Caco-2 (cell line): ENCODE measurements around the gene MEGF8. TPM values are rescaled to one million over a fixed set of nuclear protein-coding genes. Genes with fewer than 3 reads are reported as not detected.

ENCODE experiments used
- BruUV-seq: library from RNA; stranded (reverse); fragments of 400-500 nt; replicated peaks from 2 replicates; lab custom pipeline; 2021; lab: Mats Ljungman, UMichigan
- CTCF ChIA-PET: fragments of 300-600 bp; sonication (Branson Sonifier 250); formaldehyde crosslinking; loops from one replicate; lab custom pipeline; 2022; ENCODE audit warnings: antibody characterized with exemption; lab: Charles Lee
- POLR2A ChIA-PET: fragments of 300-600 bp; sonication (Branson Sonifier 250); formaldehyde crosslinking; loops from one replicate; lab custom pipeline; 2022; ENCODE audit warnings: antibody characterized with exemption; lab: Charles Lee
- DNase-seq, 2 experiments: peaks; one replicate each; pipeline versions ENCODE4 v3.0.0 to v3.0.0-alpha.2; 2020 to 2022
- H3K27me3 ChIP-seq: replicated peaks from 2 replicates; pipeline ENCODE4 v1.6.0; 2011; ENCODE audit warnings: low read length; ENCODE audit not compliant: control insufficient read depth, insufficient read depth
- H3K36me3 ChIP-seq: 2 replicates; pipeline ENCODE4 v1.5.1; 2011; ENCODE audit warnings: low read length; ENCODE audit not compliant: control insufficient read depth, insufficient read depth
- H3K4me1 ChIP-seq: fragments of 250-450 bp; sonication (Bioruptor Pico); 2 replicates; pipeline ENCODE4 v1.5.1; 2020; ENCODE audit warnings: mild to moderate bottlenecking
- H3K4me3 ChIP-seq: 2 replicates; pipeline ENCODE4 v1.5.1; 2011; ENCODE audit warnings: low read depth, mild to moderate bottlenecking, control low read depth, low read length
- H3K9me3 ChIP-seq: fragments of 250-450 bp; sonication (Bioruptor Pico); 2 replicates; pipeline ENCODE4 v1.5.1; 2020; ENCODE audit warnings: mild to moderate bottlenecking, moderate library complexity
- H3K27ac Mint-ChIP-seq: one replicate; pipeline ENCODE4 v1.8.0; 2022; ENCODE audit warnings: mixed read lengths; ENCODE audit not compliant: unreplicated experiment
- H3K27me3 Mint-ChIP-seq: one replicate; pipeline ENCODE4 v1.8.0; 2022; ENCODE audit warnings: mixed read lengths; ENCODE audit not compliant: insufficient read depth, unreplicated experiment
- H3K36me3 Mint-ChIP-seq: one replicate; pipeline ENCODE4 v1.8.0; 2022; ENCODE audit warnings: mild to moderate bottlenecking, mixed read lengths; ENCODE audit not compliant: insufficient read depth, unreplicated experiment
- H3K4me1 Mint-ChIP-seq: one replicate; pipeline ENCODE4 v1.8.0; 2022; ENCODE audit warnings: low read depth, mixed read lengths; ENCODE audit not compliant: unreplicated experiment
- H3K4me3 Mint-ChIP-seq: one replicate; pipeline ENCODE4 v1.8.0; 2022; ENCODE audit warnings: mild to moderate bottlenecking, moderate library complexity, mixed read lengths; ENCODE audit not compliant: unreplicated experiment
- H3K9me3 Mint-ChIP-seq: one replicate; pipeline ENCODE4 v1.8.0; 2022; ENCODE audit warnings: mixed read lengths; ENCODE audit not compliant: unreplicated experiment
- intact Hi-C: fragments of 100-400 bp; cut with micrococcal nuclease; formaldehyde crosslinking; loops from one replicate; pipeline ENCODE4 v1.10.0; 2022; ENCODE audit not compliant: unreplicated experiment
- total RNA-seq: library from RNA; stranded (reverse); gene quantifications from 2 replicates; pipeline ENCODE4 v1.2.3, GENCODE V29; 2022
- TF ChIP-seq, protein P1 (sequence below), 2 experiments: fragments of 200-600 bp in 1 of 2; IDR thresholded peaks; 1 replicate in 1 of 2; 2 replicates in 1 of 2; pipeline versions ENCODE4 v1.5.1 to v1.8.0; 2011 to 2022; ENCODE audit warnings: antibody characterized with exemption in 1 of 2, control low read depth in 1 of 2, inconsistent platforms in 1 of 2, low read depth in 1 of 2, low read length in 1 of 2, mild to moderate bottlenecking in 1 of 2, moderate library complexity in 1 of 2; ENCODE audit not compliant: insufficient read depth in 1 of 2, severe bottlenecking in 1 of 2, unreplicated experiment in 1 of 2

Gene MEGF8
- total RNA-seq, 1 experiment from 2014 or later = 17.9 TPM

DNA sequence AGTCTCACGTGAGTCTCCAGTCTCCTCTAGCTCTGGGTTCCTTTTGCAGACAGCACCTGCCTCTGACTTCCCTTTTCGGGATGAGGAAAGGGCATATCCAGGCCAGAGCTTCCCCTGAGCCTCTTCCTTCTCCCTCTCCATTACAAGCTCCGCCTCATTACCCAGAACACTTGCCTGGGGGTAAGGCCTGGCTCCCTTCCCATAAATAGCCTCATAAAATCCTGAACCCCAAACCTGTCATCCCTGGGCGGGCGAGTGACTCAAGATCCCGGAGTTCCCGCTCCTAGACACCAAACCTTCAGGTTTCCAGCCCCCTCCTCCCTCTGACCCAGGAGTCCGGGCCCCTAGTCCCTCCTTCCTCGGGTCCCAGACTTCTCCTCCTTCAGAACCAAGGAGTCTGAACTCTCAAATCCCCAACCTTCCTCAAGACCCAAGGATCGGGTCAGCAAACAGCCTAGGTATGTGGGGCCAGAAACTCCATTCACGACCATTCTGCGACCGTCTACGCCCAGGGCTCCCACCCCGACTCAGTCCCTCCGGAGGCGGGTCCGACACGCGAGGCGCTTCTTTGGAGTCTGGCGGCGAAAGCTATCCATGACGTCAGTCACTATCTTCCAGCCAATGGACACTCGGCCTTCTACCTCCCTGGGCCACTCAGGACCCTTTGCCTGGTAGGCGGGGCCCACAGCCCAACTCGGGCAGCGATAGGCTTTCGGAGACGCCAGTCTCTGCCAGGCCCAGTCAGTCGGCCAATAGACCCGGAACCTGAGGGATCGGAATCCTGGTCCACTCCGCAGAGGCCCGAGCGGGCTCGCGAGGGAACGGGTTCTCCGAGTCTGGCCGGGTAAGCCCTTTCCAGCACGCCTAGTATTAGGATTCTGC lies 71.2 kb downstream of the MEGF8 start:
- H3K36me3 ChIP-seq = no peaks in the 10 kb centered on the region
- BruUV-seq = TSS peak; percentile 97
- H3K4me1 ChIP-seq = 0 out of 2 replicates have a peak, but pooled peaks cover 9% of the 10 kb centered on the region
- ChIA-PET POLR2A (interaction anchor here (0.5 to 2.4 kb wide), 16 partner anchors 9 to 179 kb away, joined by 3 to 14 read pairs (median 4); partner anchors contain the start of genes DEDD2 and GSK3A), CTCF (interaction anchor here (0.5 to 1.6 kb wide), 9 partner anchors 10 to 155 kb away, joined by 3 to 13 read pairs (median 6); no protein-coding TSS in a partner anchor)
- Mint-ChIP-seq H3K4me1 (peaks cover 34% of the 10 kb centered on the region), H3K27me3 (peaks cover 4% of the 10 kb centered on the region), H3K4me3 (peak overlapping the region; percentile 97), H3K27ac (peak overlapping the region; percentile 85), H3K36me3 (peaks cover 33% of the 10 kb centered on the region), H3K9me3 (no peaks in the 10 kb centered on the region)
- H3K4me3 ChIP-seq = peak overlapping the region; percentile 64
- intact Hi-C loops = loop anchor here (1.0 kb wide), 1 partner anchor 9 kb away; no protein-coding TSS in a partner anchor
- TF ChIP-seq, protein P1, sequence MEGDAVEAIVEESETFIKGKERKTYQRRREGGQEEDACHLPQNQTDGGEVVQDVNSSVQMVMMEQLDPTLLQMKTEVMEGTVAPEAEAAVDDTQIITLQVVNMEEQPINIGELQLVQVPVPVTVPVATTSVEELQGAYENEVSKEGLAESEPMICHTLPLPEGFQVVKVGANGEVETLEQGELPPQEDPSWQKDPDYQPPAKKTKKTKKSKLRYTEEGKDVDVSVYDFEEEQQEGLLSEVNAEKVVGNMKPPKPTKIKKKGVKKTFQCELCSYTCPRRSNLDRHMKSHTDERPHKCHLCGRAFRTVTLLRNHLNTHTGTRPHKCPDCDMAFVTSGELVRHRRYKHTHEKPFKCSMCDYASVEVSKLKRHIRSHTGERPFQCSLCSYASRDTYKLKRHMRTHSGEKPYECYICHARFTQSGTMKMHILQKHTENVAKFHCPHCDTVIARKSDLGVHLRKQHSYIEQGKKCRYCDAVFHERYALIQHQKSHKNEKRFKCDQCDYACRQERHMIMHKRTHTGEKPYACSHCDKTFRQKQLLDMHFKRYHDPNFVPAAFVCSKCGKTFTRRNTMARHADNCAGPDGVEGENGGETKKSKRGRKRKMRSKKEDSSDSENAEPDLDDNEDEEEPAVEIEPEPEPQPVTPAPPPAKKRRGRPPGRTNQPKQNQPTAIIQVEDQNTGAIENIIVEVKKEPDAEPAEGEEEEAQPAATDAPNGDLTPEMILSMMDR (IDR thresholded peaks at IDR 0.05; ENCODE audit: insufficient read depth in 1 of 2, low read depth in 1 of 2, low read length in 1 of 2, severe bottlenecking in 1 of 2, unreplicated experiment in 1 of 2) = no peak
- H3K9me3 ChIP-seq = no peaks in the 10 kb centered on the region
- H3K27me3 ChIP-seq = no peaks in the 10 kb centered on the region; the same call in 1 of the 2 replicates
- peak; percentile 100 for DNase-seq

GRCh38 chr19:42397263-42398166 lies 72.1 kb downstream of the MEGF8 start:
- Histone ChIP-seq H3K9me3 (no peaks in the 10 kb centered on the region), H3K4me3 (peak overlapping the region; percentile 64), H3K36me3 (no peaks in the 10 kb centered on the region), H3K27me3 (no peaks in the 10 kb centered on the region), H3K4me1 (0 out of 2 replicates have a peak, but pooled peaks cover 9% of the 10 kb centered on the region)
- H3K4me3 Mint-ChIP-seq = peak overlapping the region; percentile 97
- intact Hi-C loops = loop anchor here (1.0 kb wide), 1 partner anchor 10 kb away; no protein-coding TSS in a partner anchor
- CTCF ChIA-PET = interaction anchor here (0.9 to 1.6 kb wide), 7 partner anchors 10 to 156 kb away, joined by 3 to 13 read pairs (median 6); no protein-coding TSS in a partner anchor
- TF ChIP-seq, protein P1 (IDR thresholded peaks at IDR 0.05; ENCODE audit: insufficient read depth in 1 of 2, low read depth in 1 of 2, low read length in 1 of 2, severe bottlenecking in 1 of 2, unreplicated experiment in 1 of 2) = no peak
- H3K4me1 Mint-ChIP-seq = peaks cover 27% of the 10 kb centered on the region
- peak in 1 of 2 experiments; percentile 26 for DNase-seq
- peaks cover 33% of the 10 kb centered on the region for H3K36me3 Mint-ChIP-seq
- TSS peak; percentile 86 for BruUV-seq
- POLR2A ChIA-PET = interaction anchor here (0.6 to 2.4 kb wide), 15 partner anchors 9 to 1023 kb away, joined by 3 to 14 read pairs (median 3); partner anchors contain the start of genes DEDD2 and GSK3A
- H3K27me3 Mint-ChIP-seq = no peaks in the 10 kb centered on the region
- no peaks in the 10 kb centered on the region for H3K9me3 Mint-ChIP-seq
- H3K27ac Mint-ChIP-seq = peak overlapping the region; percentile 85
